Measurements from ENCODE around the gene ACTN4.

ACTN4 gene

DNA sequence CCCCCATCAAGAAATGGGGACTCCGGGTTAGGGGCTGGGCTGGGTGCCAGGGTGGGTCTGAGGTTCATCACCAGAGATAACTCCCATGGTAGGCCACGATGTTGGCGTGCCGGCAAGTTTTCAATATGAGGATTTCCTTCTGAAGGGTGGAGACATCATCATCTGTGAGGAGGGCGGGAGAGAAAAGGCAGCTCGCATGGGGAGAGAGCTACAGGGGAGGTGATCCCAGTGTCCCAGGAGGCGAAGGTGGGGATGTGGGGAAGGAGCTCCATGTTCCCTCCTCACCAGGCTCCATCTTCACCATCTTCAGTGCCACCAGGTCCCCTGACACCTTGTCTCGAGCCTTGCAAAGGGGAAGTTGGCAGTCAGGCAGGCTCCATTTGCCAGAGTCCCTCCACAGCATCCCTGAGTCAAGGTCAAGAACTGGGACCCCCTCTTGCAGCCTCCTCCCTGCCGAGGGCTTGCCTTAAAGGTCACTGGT, 30.1 kb upstream of the ACTN4 start:
- DNase-seq (ENCODE audit: low read depth), result no peak
- TF ChIP-seq, protein P1, sequence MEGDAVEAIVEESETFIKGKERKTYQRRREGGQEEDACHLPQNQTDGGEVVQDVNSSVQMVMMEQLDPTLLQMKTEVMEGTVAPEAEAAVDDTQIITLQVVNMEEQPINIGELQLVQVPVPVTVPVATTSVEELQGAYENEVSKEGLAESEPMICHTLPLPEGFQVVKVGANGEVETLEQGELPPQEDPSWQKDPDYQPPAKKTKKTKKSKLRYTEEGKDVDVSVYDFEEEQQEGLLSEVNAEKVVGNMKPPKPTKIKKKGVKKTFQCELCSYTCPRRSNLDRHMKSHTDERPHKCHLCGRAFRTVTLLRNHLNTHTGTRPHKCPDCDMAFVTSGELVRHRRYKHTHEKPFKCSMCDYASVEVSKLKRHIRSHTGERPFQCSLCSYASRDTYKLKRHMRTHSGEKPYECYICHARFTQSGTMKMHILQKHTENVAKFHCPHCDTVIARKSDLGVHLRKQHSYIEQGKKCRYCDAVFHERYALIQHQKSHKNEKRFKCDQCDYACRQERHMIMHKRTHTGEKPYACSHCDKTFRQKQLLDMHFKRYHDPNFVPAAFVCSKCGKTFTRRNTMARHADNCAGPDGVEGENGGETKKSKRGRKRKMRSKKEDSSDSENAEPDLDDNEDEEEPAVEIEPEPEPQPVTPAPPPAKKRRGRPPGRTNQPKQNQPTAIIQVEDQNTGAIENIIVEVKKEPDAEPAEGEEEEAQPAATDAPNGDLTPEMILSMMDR (conservative IDR thresholded peaks at IDR 0.05; ENCODE audit: low read depth, low read length), result no peak
- no peak overlapping the region for H3K4me3 ChIP-seq (ENCODE audit: low read depth, low read length)

DNA sequence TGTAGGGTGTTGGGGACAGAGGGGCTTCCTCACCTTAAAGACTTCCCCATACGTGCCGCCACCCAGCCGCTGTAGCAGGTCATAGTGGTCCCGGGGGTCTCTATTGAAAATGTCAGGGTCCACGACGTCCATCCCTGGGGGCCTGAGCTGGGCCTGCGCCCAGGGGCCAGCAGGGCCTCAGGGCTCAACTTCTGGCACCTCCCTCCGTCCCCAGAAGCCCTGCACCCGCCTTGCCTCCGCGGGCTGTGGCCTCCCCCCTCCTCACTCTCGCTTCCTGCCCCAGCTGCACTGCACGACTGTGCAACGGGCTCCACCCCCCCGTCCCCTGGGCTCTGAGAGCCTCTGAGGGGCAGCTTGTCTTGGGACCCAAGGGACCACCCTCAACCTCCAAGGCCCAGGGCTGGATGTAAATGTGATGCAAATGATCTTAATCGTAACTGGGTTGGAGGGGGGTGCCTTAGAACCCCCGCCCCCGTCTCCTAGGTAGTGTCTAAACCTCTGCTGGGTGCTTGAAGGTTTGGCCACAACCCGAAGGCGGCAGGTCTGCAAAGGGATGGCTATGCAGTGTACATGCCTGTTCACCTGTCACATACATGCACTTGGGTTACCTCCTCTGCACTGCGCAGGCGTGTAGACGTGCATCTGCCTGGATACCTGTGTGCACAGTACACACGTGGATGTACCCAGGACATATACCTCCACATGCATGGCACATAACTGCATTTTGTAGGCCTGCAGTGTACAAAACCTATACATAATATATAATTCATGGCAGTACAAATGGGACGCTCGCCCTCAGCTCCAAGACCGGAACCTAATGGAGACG, 29.5 kb upstream of the ACTN4 start, which contains the start of gene MAP4K1:
Gene MAP4K1, minus strand, starts transcription at position 190 of the 826 bp plus-strand sequence. Its CDS starts 58 bp downstream, at position 132.
- no peak for DNase-seq (ENCODE audit: low read depth)
- TF ChIP-seq, protein P1 (conservative IDR thresholded peaks at IDR 0.05; ENCODE audit: low read depth, low read length), result no peak
- H3K4me3 ChIP-seq (ENCODE audit: low read depth, low read length), result peak within 1 kb of the TSS; percentile 99

DNA sequence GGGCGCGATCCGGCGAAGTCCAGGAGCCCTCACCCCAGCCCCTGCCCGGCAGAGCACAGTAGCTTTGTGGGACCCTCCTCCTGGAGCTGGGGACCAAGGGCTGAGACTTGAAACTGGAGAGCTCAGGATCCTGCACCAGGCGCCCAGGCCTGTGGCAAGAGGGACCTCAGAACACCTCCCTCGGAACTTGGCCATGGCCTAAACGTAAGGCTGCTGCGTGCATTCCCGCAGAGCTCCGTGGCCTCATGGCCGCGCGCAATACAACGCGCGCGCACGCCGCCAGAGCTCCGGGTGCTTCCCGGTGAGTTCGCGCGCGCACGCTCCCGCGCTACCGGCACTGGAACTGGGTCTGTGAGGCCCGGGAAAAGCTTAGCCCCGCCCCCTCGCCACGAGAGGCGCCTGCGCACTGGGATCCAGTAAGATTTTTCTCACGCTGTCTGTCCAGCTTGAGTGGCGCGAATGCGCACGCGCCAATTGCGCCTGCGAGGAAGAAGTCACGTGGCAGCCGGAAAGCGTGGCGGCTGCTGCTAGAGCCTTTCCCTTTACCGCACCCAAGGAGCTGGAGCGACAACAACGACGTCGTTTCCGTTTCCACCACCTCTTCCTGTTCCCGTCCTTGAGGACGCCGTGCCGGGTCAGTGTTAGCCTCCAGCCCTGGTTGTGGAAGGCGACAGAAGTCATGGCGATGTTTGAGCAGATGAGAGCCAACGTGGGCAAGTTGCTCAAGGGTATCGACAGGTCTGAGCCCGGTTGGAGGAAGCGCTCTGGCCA, 28.7 kb upstream of the ACTN4 start, which contains the start of gene EIF3K:
Gene EIF3K, plus strand, starts transcription at position 599 of the 771 bp plus-strand sequence. Its CDS starts 81 bp downstream, at position 680.
- DNase-seq (ENCODE audit: low read depth), result peak; percentile 99
- TF ChIP-seq, protein P1 (conservative IDR thresholded peaks at IDR 0.05; ENCODE audit: low read depth, low read length), result no peak
- H3K4me3 ChIP-seq (ENCODE audit: low read depth, low read length), result peak within 1 kb of the TSS; percentile 99

DNA sequence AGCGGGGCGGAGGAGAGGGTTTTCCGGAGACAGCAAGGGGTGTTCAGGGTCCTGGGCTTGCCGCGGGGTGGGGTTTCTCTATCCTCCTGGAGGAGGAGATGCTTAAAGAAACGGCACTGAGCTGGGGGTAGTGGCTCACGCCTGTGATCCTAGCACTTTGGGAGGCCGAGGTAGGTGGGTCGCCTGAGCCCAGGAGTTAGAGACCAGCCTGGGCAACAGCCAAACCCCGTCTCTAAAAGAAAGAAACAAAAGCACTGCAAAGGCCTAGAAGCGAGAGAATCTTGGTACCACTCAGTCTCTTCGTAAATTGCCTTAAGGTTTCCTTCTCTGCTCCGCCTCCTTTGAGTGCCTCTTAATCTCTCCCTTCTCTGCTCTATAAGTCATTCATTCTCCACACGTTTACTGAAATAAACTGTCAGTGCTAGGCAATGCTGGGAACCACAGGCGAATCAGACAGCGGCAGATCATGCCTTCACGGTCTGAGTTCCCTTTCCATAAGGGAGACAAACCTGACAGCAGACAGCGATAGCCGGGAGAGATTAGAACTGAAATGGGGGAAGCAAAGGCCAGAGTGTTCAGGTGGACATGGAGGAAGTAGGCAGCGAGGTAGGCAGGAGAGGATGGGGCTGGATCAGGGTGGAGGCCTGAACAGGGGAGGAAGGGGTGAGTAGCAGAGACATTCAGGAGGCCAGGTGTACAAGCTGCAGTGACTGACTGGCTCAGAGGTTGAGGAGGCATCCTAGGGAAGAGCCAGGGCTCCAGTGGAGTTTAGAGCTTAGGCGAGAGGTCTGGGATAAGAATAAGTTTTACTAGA, 27.9 kb upstream of the ACTN4 start:
- H3K4me3 ChIP-seq (ENCODE audit: low read depth, low read length), result peak overlapping the region; percentile 99
- DNase-seq (ENCODE audit: low read depth), result no peak
- TF ChIP-seq, protein P1 (conservative IDR thresholded peaks at IDR 0.05; ENCODE audit: low read depth, low read length), result no peak

DNA sequence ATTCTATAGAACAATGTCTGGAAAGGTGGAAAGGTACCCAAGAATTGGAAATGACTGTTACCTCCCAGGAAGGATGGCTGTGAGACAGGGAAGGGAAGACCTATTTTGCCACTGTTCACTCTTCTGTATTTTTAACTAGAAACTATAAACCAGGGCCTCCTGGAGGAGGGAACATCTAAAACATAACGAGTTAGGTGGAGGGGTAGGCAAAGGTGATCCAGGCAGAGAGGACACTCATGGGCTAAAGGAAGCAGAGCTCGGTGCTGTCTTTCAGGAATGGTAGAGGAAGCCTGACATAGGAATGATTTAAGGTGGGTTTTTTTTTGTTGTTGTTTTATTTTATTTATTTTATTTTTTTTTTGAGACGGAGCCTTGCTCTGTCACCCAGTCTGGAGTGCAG, 22.6 kb upstream of the ACTN4 start:
- TF ChIP-seq, protein P1 (conservative IDR thresholded peaks at IDR 0.05; ENCODE audit: low read depth, low read length), result no peak
- no peak for DNase-seq (ENCODE audit: low read depth)
- no peak overlapping the region for H3K4me3 ChIP-seq (ENCODE audit: low read depth, low read length)

DNA sequence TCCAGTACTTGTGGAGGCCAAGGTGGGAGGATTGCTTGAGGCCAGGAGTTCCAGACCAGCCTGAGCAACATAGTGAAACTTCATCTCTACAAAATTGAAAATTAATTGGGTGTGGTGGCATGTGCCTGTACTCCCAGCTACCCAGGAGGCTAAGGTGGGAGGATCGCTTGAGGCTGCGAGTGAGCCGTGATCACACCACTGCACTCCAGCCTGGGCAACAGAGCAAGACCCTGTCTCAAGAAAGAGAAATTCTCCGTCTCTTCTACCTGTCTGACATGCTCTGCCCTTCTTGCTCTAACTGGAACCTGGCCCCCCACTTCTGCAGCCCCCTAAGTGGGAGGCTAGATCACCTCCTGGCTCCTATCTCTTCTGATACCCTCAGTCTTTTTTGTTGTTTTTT, 21.0 kb upstream of the ACTN4 start:
- no peak for DNase-seq (ENCODE audit: low read depth)
- no peak overlapping the region for H3K4me3 ChIP-seq (ENCODE audit: low read depth, low read length)
- TF ChIP-seq, protein P1 (conservative IDR thresholded peaks at IDR 0.05; ENCODE audit: low read depth, low read length), result no peak

Measured in choroid plexus epithelial cell (primary cell).